PC-3 (cell line): ENCODE results near the gene SHROOM3. TPM values are rescaled to one million over a fixed set of nuclear protein-coding genes. Genes with fewer than 3 reads are reported as not detected.

Experiments used
- ATAC-seq: fragments of 200-7000 bp; cut with Tn5 transposase; 2 replicates; pipeline ENCODE4 v1.9.1; 2020; ENCODE audit warnings: mild to moderate bottlenecking, moderate library complexity
- BruUV-seq: library from RNA; stranded (reverse); fragments of 400-500 nt; replicated peaks from 2 replicates; lab custom pipeline; 2021; lab: Mats Ljungman, UMichigan
- CTCF ChIA-PET: fragments of 300-600 bp; sonication (Branson Sonifier 250); formaldehyde crosslinking; loops from one replicate; lab custom pipeline; 2022; ENCODE audit warnings: antibody characterized with exemption; lab: Charles Lee
- POLR2A ChIA-PET: fragments of 300-600 bp; sonication (Branson Sonifier 250); formaldehyde crosslinking; loops from one replicate; lab custom pipeline; 2022; ENCODE audit warnings: antibody characterized with exemption; ENCODE audit not compliant: unreplicated experiment; lab: Charles Lee
- DNase-seq: peaks from one replicate; pipeline ENCODE4 v3.0.0-alpha.2; 2015
- H2AFZ ChIP-seq: fragments of 300-600 bp; sonication (generic); 2 replicates; pipeline ENCODE4 v1.6.0; 2016; ENCODE audit warnings: antibody characterized with exemption, low read length
- H3F3A ChIP-seq: fragments of 300-600 bp; sonication (generic); one replicate; pipeline ENCODE4 v1.6.0; 2017; ENCODE audit warnings: antibody characterized with exemption, low read length, control low read depth, mild to moderate bottlenecking; ENCODE audit not compliant: unreplicated experiment
- H3K27ac ChIP-seq: fragments of 300-600 bp; sonication (generic); 2 replicates; pipeline ENCODE4 v1.5.1; 2016; ENCODE audit warnings: mild to moderate bottlenecking, low read length
- H3K27me3 ChIP-seq: fragments of 300-600 bp; sonication (generic); 2 replicates; pipeline ENCODE4 v1.6.1; 2016; ENCODE audit warnings: low read length, mixed read lengths
- H3K36me3 ChIP-seq: fragments of 300-600 bp; sonication (generic); 2 replicates; pipeline ENCODE4 v1.6.1; 2016; ENCODE audit warnings: low read depth, mixed run types, low read length, mixed read lengths
- H3K4me1 ChIP-seq: fragments of 300-600 bp; sonication (generic); 2 replicates; pipeline ENCODE4 v1.5.1; 2016; ENCODE audit warnings: low read length; ENCODE audit not compliant: insufficient read depth
- H3K4me2 ChIP-seq: fragments of 300-600 bp; sonication (generic); 2 replicates; pipeline ENCODE4 v1.6.0; 2016; ENCODE audit warnings: low read length
- H3K4me3 ChIP-seq: fragments of 300-600 bp; sonication (generic); 2 replicates; pipeline ENCODE4 v1.5.1; 2016; ENCODE audit warnings: mild to moderate bottlenecking, low read length, mixed read lengths
- H3K79me2 ChIP-seq: fragments of 300-600 bp; sonication (generic); 2 replicates; pipeline ENCODE4 v1.6.1; 2017; ENCODE audit warnings: low read length, mixed read lengths
- H3K9ac ChIP-seq: fragments of 300-600 bp; sonication (generic); 2 replicates; pipeline ENCODE4 v1.6.0; 2016; ENCODE audit warnings: mild to moderate bottlenecking, low read length
- H3K9me2 ChIP-seq: fragments of 300-600 bp; sonication (generic); replicated peaks from 2 replicates; pipeline ENCODE4 v1.6.1; 2016; ENCODE audit warnings: mixed run types, low read length, mixed read lengths
- H3K9me3 ChIP-seq: fragments of 300-600 bp; sonication (generic); 2 replicates; pipeline ENCODE4 v1.6.1; 2016; ENCODE audit warnings: low read length, mixed read lengths
- H4K20me1 ChIP-seq: fragments of 300-600 bp; sonication (generic); 2 replicates; pipeline ENCODE4 v1.6.1; 2016; ENCODE audit warnings: low read length, mixed read lengths
- EZH2 ChIP-seq: fragments of 300-600 bp; sonication (generic); IDR thresholded peaks from one replicate; pipeline ENCODE4 v1.6.1; 2017; ENCODE audit warnings: antibody characterized with exemption, mild to moderate bottlenecking, low read length; ENCODE audit not compliant: unreplicated experiment
- EZH2phosphoT487 ChIP-seq: fragments of 300-600 bp; sonication (generic); IDR thresholded peaks from 2 replicates; pipeline ENCODE4 v1.6.1; 2018; ENCODE audit warnings: mild to moderate bottlenecking, antibody characterized with exemption, low read length, borderline replicate concordance
- intact Hi-C: fragments of 100-400 bp; cut with micrococcal nuclease; formaldehyde crosslinking; loops from 2 replicates; pipeline ENCODE4 v1.9.0; 2023
- total RNA-seq: library from RNA; depleted of rRNA; stranded (reverse); fragments of >200 nt; gene quantifications from 2 replicates; pipeline ENCODE4 v1.2.3, GENCODE V29; 2014
- TF ChIP-seq, protein P1 (sequence below): fragments of 300-600 bp; sonication (generic); conservative IDR thresholded peaks from 2 replicates; pipeline ENCODE4 v1.5.1; 2017; ENCODE audit warnings: antibody characterized with exemption, low read depth, mild to moderate bottlenecking, low read length

SHROOM3 gene
- total RNA-seq, 1 experiment from 2014 or later, result 27.8 TPM

DNA sequence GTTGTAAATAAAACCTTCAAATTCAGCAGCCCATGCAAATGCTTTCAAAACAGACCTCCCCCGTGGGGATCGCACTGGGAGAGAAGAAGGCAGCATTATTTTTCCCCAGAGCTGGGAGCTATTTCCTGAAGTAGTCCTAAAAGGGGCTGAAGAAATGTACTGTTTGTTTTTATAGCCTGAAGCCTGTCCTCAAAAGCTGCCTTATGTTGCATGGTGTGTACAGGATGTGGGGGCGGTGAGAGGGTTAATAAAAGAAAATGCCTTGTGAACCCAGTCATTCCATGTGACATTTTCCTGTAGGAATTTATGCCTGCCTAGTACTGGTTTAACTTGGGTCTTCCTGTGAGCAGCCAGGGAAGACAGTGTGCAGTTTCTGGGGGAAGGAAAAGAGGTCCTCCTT is 318.8 kb downstream of the SHROOM3 start:
- peak overlapping the region; percentile 33; the same call in 1 of the 2 replicates for H3K9ac ChIP-seq
- ChIA-PET POLR2A (no interaction called here), CTCF (interaction anchor here (0.5 to 0.6 kb wide), 2 partner anchors 27 to 88 kb away, joined by 3 to 11 read pairs; no protein-coding TSS in a partner anchor)
- intact Hi-C loops, result no loop called here
- H3K4me2 ChIP-seq, result peak overlapping the region; percentile 73
- H3F3A ChIP-seq, result no peaks in the 10 kb centered on the region
- TF ChIP-seq EZH2phosphoT487 (no peak), EZH2 (no peak)
- TF ChIP-seq, protein P1, sequence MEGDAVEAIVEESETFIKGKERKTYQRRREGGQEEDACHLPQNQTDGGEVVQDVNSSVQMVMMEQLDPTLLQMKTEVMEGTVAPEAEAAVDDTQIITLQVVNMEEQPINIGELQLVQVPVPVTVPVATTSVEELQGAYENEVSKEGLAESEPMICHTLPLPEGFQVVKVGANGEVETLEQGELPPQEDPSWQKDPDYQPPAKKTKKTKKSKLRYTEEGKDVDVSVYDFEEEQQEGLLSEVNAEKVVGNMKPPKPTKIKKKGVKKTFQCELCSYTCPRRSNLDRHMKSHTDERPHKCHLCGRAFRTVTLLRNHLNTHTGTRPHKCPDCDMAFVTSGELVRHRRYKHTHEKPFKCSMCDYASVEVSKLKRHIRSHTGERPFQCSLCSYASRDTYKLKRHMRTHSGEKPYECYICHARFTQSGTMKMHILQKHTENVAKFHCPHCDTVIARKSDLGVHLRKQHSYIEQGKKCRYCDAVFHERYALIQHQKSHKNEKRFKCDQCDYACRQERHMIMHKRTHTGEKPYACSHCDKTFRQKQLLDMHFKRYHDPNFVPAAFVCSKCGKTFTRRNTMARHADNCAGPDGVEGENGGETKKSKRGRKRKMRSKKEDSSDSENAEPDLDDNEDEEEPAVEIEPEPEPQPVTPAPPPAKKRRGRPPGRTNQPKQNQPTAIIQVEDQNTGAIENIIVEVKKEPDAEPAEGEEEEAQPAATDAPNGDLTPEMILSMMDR, result no peak
- H3K4me3 ChIP-seq, result peak overlapping the region; percentile 39; the same call in 1 of the 2 replicates
- H3K27me3 ChIP-seq, result no peaks in the 10 kb centered on the region
- peaks cover 12% of the 10 kb centered on the region for H3K36me3 ChIP-seq
- peaks cover 20% of the 10 kb centered on the region for H3K4me1 ChIP-seq
- ATAC-seq, result peak; percentile 53
- H4K20me1 ChIP-seq, result no peaks in the 10 kb centered on the region
- H3K9me3 ChIP-seq, result no peaks in the 10 kb centered on the region
- peak; percentile 68 for DNase-seq
- no peak overlapping the region for H2AFZ ChIP-seq
- no peaks in the 10 kb centered on the region for H3K9me2 ChIP-seq
- no peaks in the 10 kb centered on the region for H3K79me2 ChIP-seq
- BruUV-seq, result no TSS peak
- peak overlapping the region; percentile 74 for H3K27ac ChIP-seq

DNA sequence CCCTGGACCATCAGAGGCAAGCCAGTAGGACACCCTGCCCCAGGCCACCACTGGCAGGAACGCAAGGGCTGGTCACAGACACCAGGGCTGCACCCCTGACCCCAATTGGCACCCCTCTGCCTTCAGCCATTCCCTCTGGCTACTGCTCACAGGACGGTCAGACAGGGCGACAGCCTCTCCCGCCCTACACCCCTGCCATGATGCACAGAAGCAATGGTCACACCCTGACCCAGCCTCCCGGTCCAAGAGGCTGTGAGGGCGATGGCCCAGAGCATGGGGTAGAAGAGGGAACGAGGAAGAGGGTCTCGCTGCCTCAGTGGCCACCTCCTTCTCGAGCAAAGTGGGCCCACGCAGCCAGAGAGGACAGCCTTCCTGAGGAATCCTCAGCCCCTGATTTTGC is 319.4 kb downstream of the SHROOM3 start:
- peaks cover 20% of the 10 kb centered on the region for H3K4me1 ChIP-seq
- H3K9me3 ChIP-seq, result no peaks in the 10 kb centered on the region
- no peaks in the 10 kb centered on the region for H3K79me2 ChIP-seq
- H3K4me2 ChIP-seq, result peak overlapping the region; percentile 73
- H3K4me3 ChIP-seq, result no peak overlapping the region
- ATAC-seq, result no peak
- H3K36me3 ChIP-seq, result peaks cover 14% of the 10 kb centered on the region
- H4K20me1 ChIP-seq, result no peaks in the 10 kb centered on the region
- intact Hi-C loops, result no loop called here
- TF ChIP-seq, protein P1, result no peak
- TF ChIP-seq EZH2phosphoT487, result no peak
- TF ChIP-seq EZH2, result no peak
- H3K9ac ChIP-seq, result no peak overlapping the region
- TSS peak; percentile 15 for BruUV-seq
- no peak overlapping the region for H2AFZ ChIP-seq
- no peaks in the 10 kb centered on the region for H3K27me3 ChIP-seq
- H3F3A ChIP-seq, result no peaks in the 10 kb centered on the region
- H3K9me2 ChIP-seq, result no peaks in the 10 kb centered on the region
- no peak for DNase-seq
- ChIA-PET CTCF (no interaction called here), POLR2A (no interaction called here)
- peak overlapping the region; percentile 74 for H3K27ac ChIP-seq

DNA sequence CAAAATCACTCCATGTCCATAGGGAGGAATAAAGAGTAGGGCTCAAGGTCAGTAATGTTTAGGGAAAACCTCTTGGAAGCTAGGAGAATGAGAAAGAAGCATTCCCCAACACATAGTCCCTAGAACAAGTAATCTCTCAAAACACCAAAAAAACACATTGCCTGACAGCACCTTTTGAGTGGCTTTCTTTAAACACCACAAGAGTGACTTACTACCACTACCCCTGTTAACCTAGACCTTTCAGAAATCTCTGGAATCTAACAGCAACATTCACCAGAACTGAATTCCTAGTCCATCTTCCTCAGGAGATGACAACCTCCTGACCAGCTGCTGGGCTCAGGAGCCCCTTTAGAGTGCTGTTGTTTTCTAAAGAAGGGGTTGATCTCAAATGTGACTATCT is 320.7 kb downstream of the SHROOM3 start:
- Histone ChIP-seq H3K4me2 (no peak overlapping the region), H3K27ac (no peak overlapping the region), H4K20me1 (no peaks in the 10 kb centered on the region), H3K9ac (no peak overlapping the region), H3K27me3 (no peaks in the 10 kb centered on the region), H3K36me3 (peaks cover 20% of the 10 kb centered on the region), H3K4me1 (peaks cover 20% of the 10 kb centered on the region), H3K9me3 (no peaks in the 10 kb centered on the region), H3K9me2 (no peaks in the 10 kb centered on the region), H2AFZ (no peak overlapping the region), H3F3A (no peaks in the 10 kb centered on the region), H3K4me3 (no peak overlapping the region), H3K79me2 (no peaks in the 10 kb centered on the region)
- no peak for ATAC-seq
- CTCF ChIA-PET, result no interaction called here
- TF ChIP-seq EZH2phosphoT487, result no peak
- no peak for TF ChIP-seq EZH2
- TF ChIP-seq, protein P1, result no peak
- POLR2A ChIA-PET, result no interaction called here
- BruUV-seq, result no TSS peak
- intact Hi-C loops, result no loop called here
- DNase-seq, result no peak
